DMS153 treated with DMSO at 0.1 percent for 48 hours (cell line): ENCODE measurements around the gene MYMX.
"Not testable (repeated sequence)": the region's sequence is repeated elsewhere in the genome, so short reads cannot be mapped to it uniquely, and the experiment has no call there.

Experiments used
- DNase-seq: peaks from one replicate; lab custom pipeline; 2025; ENCODE audit not compliant: unreplicated experiment; lab: John Stamatoyannopoulos, UW

The MYMX gene

DNA sequence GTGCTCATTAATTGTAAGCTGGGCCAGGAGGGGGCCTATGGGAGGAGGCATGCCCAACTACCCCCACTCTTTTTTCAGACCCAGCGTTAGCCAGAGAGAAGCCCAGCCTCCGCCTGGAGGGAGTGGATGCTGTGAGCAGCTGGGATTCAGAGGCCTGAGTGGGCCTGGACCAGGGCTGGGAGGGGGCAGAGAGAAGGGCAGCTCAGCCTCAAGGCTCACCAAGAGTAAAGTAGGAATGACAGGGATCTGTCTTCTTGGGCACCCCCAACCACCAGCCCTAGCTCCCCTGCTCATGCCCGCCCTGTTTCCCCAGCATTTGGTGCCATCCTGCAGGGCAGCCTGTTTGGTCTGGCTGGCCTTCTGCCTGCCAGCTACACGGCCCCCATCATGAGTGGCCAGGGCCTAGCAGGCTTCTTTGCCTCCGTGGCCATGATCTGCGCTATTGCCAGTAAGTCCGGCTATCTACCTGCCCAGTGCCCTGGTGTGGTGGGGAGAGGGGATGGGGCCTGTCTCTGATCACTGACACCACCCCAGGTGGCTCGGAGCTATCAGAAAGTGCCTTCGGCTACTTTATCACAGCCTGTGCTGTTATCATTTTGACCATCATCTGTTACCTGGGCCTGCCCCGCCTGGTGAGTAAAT, 13.4 kb downstream of the MYMX start:
- DNase-seq, result no peak

DNA sequence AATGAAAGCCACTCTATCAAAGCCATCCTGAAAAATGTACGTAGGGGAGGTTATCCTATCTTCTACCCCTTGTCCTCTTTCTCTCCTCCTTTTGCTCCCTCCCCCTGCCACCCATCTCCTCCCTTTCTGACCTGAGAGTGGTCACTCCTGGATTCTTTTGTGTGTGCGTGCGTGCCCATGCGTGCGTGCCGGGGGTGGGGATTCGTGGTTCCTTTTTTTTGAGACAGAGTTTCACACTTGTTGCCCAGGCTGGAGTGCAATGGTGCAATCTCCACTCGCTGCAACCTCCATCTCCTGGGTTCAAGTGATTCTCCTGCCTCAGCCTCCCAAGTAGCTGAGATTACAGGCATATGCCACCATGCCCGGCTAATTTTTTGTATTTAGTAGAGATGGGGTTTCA, 14.7 kb downstream of the MYMX start:
- DNase-seq, result not testable (repeated sequence)

DNA sequence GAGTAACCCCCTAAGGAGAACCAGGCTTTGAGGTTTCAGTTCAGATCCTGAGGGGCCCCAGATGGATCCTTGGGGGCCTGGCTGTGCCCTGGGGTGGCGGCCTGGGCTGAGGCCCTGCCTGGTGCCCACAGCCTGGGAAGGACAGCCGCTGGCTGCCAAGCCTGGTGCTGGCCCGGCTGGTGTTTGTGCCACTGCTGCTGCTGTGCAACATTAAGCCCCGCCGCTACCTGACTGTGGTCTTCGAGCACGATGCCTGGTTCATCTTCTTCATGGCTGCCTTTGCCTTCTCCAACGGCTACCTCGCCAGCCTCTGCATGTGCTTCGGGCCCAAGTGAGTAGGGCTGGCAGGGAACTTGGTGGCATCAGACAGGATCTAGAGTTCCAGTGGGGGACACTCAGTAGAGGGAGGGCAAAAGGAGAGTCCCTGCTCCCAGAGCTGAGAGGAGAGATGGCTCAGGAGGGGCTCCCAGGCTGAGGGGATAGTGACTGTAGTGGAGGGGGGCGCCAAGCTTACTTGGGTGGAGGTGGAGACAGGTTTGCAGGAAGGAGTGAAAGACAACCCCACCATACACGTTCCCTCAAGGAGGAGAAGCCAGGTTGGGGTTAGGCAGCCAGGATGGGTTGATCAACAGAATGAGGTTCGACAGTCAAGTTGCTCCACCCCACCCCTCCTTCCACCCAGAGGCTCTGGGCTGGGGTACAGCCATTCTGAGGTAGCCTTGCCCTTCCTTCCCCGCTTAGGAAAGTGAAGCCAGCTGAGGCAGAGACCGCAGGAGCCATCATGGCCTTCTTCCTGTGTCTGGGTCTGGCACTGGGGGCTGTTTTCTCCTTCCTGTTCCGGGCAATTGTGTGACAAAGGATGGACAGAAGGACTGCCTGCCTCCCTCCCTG, 16.2 kb downstream of the MYMX start:
- no peak for DNase-seq

DNA sequence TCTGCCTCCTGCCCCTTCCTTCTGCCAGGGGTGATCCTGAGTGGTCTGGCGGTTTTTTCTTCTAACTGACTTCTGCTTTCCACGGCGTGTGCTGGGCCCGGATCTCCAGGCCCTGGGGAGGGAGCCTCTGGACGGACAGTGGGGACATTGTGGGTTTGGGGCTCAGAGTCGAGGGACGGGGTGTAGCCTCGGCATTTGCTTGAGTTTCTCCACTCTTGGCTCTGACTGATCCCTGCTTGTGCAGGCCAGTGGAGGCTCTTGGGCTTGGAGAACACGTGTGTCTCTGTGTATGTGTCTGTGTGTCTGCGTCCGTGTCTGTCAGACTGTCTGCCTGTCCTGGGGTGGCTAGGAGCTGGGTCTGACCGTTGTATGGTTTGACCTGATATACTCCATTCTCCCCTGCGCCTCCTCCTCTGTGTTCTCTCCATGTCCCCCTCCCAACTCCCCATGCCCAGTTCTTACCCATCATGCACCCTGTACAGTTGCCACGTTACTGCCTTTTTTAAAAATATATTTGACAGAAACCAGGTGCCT, 16.9 kb downstream of the MYMX start:
- no peak for DNase-seq

- no peak for DNase-seq
These were observed 17.6 kb downstream of the MYMX start for GRCh38 chr6:44234101-44235025.

- DNase-seq, result no peak
These were observed 18.5 kb downstream of the MYMX start for GRCh38 chr6:44235269-44235668.

- DNase-seq, result no peak
These were observed 19.3 kb downstream of the MYMX start for GRCh38 chr6:44235891-44236516.

DNA sequence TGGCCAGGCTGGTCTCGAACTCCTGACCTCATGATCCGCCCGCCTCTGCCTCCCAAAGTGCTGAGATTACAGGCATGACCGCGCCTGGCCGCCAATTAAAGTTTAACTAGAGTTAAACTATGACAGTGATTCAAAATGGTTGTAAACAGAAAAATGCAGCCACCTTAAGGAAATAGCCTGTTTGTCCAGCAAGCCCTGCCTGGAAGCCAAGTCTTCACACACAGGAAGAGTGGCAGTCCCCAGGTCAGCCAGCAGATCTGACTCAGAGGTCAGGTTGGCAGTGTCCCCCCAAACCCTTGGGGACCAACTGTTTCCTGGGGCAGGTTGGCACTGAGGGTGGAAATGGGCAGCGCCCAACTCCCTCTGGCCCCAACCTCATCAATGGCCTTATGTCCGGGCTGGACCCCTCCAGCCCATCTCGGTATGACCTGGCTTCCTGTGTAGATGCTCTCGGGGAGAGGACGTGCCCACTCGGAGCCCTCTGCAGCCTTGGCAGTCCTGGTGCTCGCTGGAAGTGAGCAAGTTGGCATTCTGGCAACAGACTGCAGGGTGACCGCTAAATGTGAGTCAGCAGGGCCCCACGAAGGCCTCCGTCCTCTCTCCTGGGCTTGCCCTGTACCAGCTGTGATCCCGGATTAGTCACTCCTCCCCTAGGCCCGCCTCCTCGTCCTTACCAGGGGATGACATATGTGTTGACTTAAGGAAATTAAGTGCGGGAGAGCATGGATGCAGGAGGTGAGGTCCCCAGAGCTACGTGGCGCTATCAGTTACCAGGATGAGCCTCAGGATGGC, 20.5 kb downstream of the MYMX start:
- DNase-seq, result peak; percentile 69

DNA sequence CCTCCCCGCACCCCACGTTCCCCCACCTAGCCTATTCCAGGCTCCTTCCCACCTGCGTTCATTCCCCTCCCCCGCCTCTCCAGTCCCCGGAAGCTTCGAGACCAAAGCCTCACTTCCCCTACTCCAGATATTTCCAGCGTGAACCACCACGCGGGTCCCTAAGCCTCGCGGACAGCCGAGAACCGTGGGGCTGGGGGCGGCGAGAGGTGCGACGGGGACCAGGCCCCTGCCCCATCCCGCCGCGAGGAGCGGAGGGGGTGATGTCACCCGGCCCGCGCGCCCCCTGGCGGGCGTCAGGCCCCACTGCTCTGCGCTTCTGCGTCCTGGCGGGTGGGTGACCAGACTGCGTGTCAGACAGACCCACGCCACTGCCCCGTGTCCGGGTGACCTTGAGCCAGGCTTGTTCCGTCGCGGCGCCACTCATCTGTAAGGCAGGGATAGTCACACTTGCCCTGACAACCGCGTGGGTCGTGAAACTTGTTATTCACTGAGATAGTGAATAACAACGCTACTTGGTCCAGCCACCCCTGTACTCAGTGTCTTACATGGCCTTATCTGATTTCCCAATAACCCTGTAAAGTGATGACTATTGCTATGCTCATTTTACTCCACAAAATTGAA, 21.2 kb downstream of the MYMX start:
- peak; percentile 33 for DNase-seq

DNA sequence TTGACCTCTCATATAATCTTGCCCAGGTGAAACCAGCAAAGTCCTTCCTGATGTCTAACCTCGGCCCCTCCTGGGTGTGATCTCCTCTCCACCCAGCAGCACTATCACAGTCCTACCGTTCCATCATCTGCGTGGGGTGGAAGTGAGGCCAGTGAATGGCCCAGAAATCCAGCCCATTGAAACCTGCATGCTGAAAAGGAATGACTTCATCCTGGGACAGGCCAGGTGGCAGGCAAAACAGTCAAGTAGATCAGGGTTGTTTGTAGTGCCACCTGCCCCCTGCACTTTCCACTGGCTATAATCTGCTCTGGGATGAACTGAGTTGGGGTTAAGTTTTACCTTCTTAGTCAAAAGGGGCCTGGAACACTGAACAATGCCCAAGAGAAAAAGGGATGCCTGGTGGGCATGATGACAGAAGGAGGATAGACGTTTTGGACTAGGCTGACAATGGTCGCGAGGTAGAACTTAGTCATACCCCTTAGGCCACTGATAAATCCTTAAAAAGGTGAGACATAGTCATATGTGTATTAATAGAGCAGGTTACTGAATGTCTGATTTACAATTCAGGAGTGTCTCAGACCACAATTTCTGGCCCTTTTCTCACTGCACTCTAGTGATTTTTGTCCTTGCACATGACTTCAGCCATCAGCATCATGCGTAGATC, 22.1 kb downstream of the MYMX start:
- no peak for DNase-seq

- DNase-seq, result no peak
These were observed 26.6 kb downstream of the MYMX start for GRCh38 chr6:44243345-44243744.

- DNase-seq, result no peak
These were observed 28.7 kb downstream of the MYMX start for GRCh38 chr6:44245391-44245911.

GRCh38 chr6:44245912-44246662, 29.4 kb downstream of the MYMX start:
- peak; percentile 44 for DNase-seq

DNA sequence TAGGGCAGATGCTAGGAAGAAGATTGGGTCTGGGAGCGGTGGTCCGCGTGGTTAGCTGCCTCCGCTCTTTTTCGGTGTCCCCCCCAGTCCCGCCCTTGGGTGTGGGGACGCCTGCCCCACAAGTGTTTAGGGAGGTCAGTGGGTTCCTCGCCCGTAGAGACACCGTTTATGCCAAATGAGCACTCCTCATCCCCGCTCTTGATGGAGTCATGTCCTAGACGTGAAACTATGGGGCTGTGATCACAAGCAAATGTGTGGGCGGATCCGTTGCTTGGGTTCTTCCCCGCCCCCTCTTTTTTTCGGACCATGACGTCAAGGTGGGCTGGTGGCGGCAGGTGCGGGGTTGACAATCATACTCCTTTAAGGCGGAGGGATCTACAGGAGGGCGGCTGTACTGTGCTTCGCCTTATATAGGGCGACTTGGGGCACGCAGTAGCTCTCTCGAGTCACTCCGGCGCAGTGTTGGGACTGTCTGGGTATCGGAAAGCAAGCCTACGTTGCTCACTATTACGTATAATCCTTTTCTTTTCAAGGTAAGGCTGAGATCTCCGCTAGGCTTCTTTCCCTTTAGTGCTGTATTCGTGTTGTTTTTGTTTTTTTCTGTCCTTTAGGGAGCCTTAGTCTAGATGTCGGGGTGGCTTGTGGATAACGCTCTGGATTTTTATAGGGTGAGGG, 30.1 kb downstream of the MYMX start, which contains the start of gene HSP90AB1:
Gene HSP90AB1 (plus strand): TSS at position 439 of the 675 bp plus-strand sequence. CDS start 1,529 bp downstream, outside the sequence.
- DNase-seq, result peak; percentile 84

GRCh38 chr6:44247338-44248302, 30.9 kb downstream of the MYMX start:
- no peak for DNase-seq

DNA sequence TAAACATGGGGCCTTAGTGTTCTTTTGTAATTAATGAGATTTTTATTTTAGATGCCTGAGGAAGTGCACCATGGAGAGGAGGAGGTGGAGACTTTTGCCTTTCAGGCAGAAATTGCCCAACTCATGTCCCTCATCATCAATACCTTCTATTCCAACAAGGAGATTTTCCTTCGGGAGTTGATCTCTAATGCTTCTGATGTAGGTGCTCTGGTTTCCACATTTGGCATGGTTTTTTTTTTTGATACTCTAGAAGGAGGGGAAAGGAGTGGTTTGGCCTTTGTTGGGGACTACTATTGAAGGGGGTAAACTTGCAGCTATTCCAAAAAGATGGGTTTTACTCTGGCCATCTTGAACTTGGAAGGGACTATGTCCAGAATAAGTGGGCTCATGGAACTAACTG, 31.9 kb downstream of the MYMX start:
- DNase-seq, result no peak
